ENCODE data around the gene C1orf210. TPM values are rescaled to one million over a fixed set of nuclear protein-coding genes. Genes with fewer than 3 reads are reported as not detected.

Gene C1orf210
- total RNA-seq, 1 experiment from 2014 or later = 16.8 TPM

GRCh38 chr1:43270421-43271095 is 14.8 kb downstream of the C1orf210 start:
- no TSS peak for BruUV-seq (replicated peaks)
- intact Hi-C loops (cut with micrococcal nuclease; ENCODE audit: unreplicated experiment) = loop anchor here (2.0 kb wide), 1 partner anchor 14 kb away; the partner anchor contains the start of gene C1orf210
- peak overlapping the region; percentile 82 for H3K4me3 Mint-ChIP-seq (ENCODE audit: low read depth, unreplicated experiment)
- H3K4me1 Mint-ChIP-seq (ENCODE audit: low read depth, unreplicated experiment) = peaks cover 31% of the 10 kb centered on the region
- H3K36me3 Mint-ChIP-seq (ENCODE audit: insufficient read depth, unreplicated experiment) = peaks cover 36% of the 10 kb centered on the region
- TF ChIP-seq CTCF (IDR thresholded peaks at IDR 0.05; ENCODE audit: unreplicated experiment) = no peak
- peak overlapping the region; percentile 92 for H3K27ac Mint-ChIP-seq (ENCODE audit: unreplicated experiment)
- peak; percentile 87 for DNase-seq
- H3K9me3 Mint-ChIP-seq (ENCODE audit: low read depth, unreplicated experiment) = no peaks in the 10 kb centered on the region
- no peaks in the 10 kb centered on the region for H3K27me3 Mint-ChIP-seq (ENCODE audit: unreplicated experiment)
- CTCF ChIA-PET = interaction anchor here (0.7 to 1.3 kb wide), 4 partner anchors 15 to 78 kb away, joined by 3 to 4 read pairs (median 3); partner anchors contain the start of gene C1orf210

- no peaks in the 10 kb centered on the region for H3K9me3 Mint-ChIP-seq (ENCODE audit: low read depth, unreplicated experiment)
- intact Hi-C loops (cut with micrococcal nuclease; ENCODE audit: unreplicated experiment) = loop anchor here (2.0 kb wide), 1 partner anchor 15 kb away; the partner anchor contains the start of gene C1orf210
- H3K27ac Mint-ChIP-seq (ENCODE audit: unreplicated experiment) = peak within 1 kb of the TSS; percentile 92
- BruUV-seq (replicated peaks) = TSS peak; percentile 41
- no peak for TF ChIP-seq CTCF (IDR thresholded peaks at IDR 0.05; ENCODE audit: unreplicated experiment)
- peaks cover 31% of the 10 kb centered on the region for H3K36me3 Mint-ChIP-seq (ENCODE audit: insufficient read depth, unreplicated experiment)
- H3K27me3 Mint-ChIP-seq (ENCODE audit: unreplicated experiment) = no peaks in the 10 kb centered on the region
- peak within 1 kb of the TSS; percentile 82 for H3K4me3 Mint-ChIP-seq (ENCODE audit: low read depth, unreplicated experiment)
- H3K4me1 Mint-ChIP-seq (ENCODE audit: low read depth, unreplicated experiment) = peaks cover 31% of the 10 kb centered on the region
- CTCF ChIA-PET = interaction anchor here (0.7 to 1.3 kb wide), 4 partner anchors 16 to 79 kb away, joined by 3 to 4 read pairs (median 3); partner anchors contain the start of gene C1orf210
- no peak for DNase-seq
Measured at GRCh38 chr1:43269627-43270375, 15.6 kb downstream of the C1orf210 start, which contains the start of gene TMEM125. Gene TMEM125, plus strand, starts transcription at chr1:43269983. Its CDS starts 2,740 bp downstream, at chr1:43272723.

GRCh38 chr1:43267818-43268425 is 17.5 kb downstream of the C1orf210 start:
- Mint-ChIP-seq H3K27ac (ENCODE audit: unreplicated experiment) (no peak overlapping the region), H3K4me1 (ENCODE audit: low read depth, unreplicated experiment) (peaks cover 31% of the 10 kb centered on the region), H3K4me3 (ENCODE audit: low read depth, unreplicated experiment) (no peak overlapping the region), H3K27me3 (ENCODE audit: unreplicated experiment) (no peaks in the 10 kb centered on the region), H3K36me3 (ENCODE audit: insufficient read depth, unreplicated experiment) (peaks cover 18% of the 10 kb centered on the region), H3K9me3 (ENCODE audit: low read depth, unreplicated experiment) (peaks cover 6% of the 10 kb centered on the region)
- CTCF ChIA-PET = interaction anchor here (0.6 kb wide), 2 partner anchors 99 to 1484 kb away, joined by 3 to 7 read pairs; no protein-coding TSS in a partner anchor
- no TSS peak for BruUV-seq (replicated peaks)
- DNase-seq = no peak
- intact Hi-C loops (cut with micrococcal nuclease; ENCODE audit: unreplicated experiment) = no loop called here
- TF ChIP-seq CTCF (IDR thresholded peaks at IDR 0.05; ENCODE audit: unreplicated experiment) = no peak

- H3K9me3 Mint-ChIP-seq (ENCODE audit: low read depth, unreplicated experiment) = peaks cover 6% of the 10 kb centered on the region
- H3K4me3 Mint-ChIP-seq (ENCODE audit: low read depth, unreplicated experiment) = no peak overlapping the region
- peaks cover 23% of the 10 kb centered on the region for H3K36me3 Mint-ChIP-seq (ENCODE audit: insufficient read depth, unreplicated experiment)
- CTCF ChIA-PET = interaction anchor here (0.6 kb wide), 1 partner anchor 1485 kb away, joined by 7 read pairs; no protein-coding TSS in a partner anchor
- intact Hi-C loops (cut with micrococcal nuclease; ENCODE audit: unreplicated experiment) = no loop called here
- H3K27ac Mint-ChIP-seq (ENCODE audit: unreplicated experiment) = no peak overlapping the region
- TF ChIP-seq CTCF (IDR thresholded peaks at IDR 0.05; ENCODE audit: unreplicated experiment) = no peak
- no peaks in the 10 kb centered on the region for H3K27me3 Mint-ChIP-seq (ENCODE audit: unreplicated experiment)
- H3K4me1 Mint-ChIP-seq (ENCODE audit: low read depth, unreplicated experiment) = peaks cover 31% of the 10 kb centered on the region
- no peak for DNase-seq
- no TSS peak for BruUV-seq (replicated peaks)
Measured at GRCh38 chr1:43267291-43267805, 18.0 kb downstream of the C1orf210 start.
